ENCODE measurements around the gene GADD45GIP1.
"Not testable (repeated sequence)": the region's sequence is repeated elsewhere in the genome, so short reads cannot be mapped to it uniquely, and the experiment has no call there.

The GADD45GIP1 gene

DNA sequence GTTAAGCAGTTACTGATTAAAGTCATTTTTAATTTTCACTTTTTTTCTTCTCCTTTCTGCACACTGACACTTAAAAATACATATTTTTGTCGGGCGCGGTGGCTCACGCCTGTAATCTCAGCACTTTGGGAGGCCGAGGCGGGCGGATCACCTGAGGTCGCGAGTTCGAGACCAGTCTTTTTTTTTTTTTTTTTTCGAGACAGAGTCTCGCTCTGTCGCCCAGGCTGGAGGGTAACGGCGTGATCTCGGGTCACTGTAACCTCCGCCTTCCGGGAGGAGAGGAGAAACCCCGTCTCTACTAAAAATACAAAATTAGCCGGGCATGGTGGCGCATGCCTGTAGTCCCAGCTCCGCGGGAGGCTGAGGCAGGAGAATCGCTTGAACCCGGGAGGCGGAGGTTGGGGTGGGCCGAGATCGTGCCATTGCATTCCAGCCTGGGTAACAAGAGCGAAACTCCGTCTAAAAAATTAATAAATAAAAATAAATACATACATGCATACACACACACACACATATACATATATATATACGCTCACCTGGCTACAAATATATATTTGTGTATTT, 448 bp upstream of the GADD45GIP1 start:
- not testable (repeated sequence) for DNase-seq (ENCODE audit: low read depth)

DNA sequence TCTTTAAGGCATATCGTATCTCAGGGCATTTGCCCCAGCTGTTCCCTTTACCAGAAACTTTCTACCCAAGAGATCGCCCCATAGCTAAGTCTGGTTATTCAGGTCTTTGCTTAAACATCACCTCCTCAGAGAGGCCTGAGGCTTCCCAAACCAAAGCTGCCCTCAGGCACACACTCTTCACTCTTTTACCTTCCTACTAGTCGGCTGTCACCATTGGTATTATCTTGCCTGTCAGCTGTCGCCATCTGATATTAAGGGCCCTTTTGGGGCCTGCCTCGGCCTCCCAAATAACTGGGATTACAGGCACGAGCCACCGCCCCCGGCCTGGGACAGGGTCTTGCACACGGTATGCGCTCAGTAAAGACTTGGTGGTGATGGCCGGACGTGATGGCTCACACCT, 1.0 kb downstream of the GADD45GIP1 start:
- no peak for DNase-seq (ENCODE audit: low read depth)

DNA sequence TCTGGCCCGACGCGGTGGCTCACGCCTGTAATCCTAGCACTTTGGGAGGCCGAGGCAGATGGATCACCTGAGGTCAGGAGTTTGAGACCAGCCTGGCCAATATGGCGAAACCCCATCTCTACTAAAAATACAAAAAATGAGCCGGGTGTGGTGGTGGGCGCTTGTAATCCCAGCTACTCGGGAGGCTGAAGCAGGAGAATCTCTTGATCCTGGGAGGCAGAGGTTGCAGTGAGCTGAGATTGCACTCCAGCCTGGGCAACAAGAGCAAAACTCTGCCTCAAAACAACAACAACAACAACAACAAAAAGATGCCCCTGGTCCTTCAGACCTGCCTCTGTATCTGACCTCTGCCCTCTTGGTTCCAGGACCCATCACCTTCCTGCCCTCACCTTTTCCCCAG, 1.4 kb downstream of the GADD45GIP1 start:
- not testable (repeated sequence) for DNase-seq (ENCODE audit: low read depth)

DNA sequence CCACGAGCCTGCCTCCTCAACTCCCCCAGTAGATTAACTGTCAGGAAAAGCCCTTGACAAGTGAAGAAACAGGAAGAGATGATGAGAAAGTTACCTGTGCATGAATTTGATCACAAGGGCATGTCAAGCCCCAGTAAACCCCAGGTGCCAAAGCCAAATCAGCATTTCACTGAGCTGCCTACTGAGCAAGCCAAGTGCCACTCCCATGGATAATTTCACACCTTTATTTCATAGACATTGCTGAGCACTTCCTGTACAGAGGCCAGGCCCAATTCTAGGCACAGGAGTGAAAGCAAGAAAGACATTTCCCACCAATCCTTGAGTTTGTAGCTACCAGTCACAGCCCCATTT, 2.4 kb downstream of the GADD45GIP1 start:
- no peak for DNase-seq (ENCODE audit: low read depth)

DNA sequence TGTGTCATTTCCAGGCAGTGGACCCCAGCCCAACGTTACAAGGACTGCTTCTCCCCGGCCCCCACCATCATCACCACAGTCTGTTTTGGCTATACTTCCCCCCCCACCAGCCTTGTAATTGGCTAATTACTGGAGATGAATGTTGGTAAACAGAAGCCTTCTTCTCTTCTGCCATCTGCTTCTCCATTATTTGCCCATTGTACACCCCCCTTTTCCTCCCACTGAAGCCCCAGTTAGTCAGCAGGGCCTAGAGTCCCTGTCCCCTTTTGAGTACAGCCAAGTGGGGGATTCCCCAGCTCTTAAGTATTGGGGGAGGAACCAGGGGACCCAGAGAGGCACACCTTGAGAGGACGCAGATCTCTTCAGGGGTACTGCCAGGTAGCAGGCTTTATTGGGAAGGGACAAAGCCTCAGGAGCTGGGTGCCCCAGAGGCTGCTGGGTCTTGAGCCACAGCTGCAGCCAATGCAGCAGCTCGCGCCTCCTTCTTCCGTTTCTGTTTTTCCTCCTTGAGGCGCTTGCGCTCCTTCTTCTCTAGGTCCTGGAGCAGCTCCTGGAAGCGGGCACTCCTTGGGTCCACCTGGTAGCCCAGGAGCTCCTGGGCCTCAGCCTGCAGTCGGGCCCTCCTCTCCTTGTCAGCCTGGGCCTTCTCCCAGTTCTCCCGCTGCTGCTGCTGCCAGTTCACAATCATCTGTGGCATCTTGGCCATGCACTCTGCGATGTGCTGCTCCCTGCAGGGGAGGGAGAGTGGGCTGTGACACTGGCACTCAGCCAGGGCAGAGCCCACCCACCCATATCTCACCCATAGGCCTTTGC, 3.0 kb downstream of the GADD45GIP1 start:
- DNase-seq (ENCODE audit: low read depth): no peak

DNA sequence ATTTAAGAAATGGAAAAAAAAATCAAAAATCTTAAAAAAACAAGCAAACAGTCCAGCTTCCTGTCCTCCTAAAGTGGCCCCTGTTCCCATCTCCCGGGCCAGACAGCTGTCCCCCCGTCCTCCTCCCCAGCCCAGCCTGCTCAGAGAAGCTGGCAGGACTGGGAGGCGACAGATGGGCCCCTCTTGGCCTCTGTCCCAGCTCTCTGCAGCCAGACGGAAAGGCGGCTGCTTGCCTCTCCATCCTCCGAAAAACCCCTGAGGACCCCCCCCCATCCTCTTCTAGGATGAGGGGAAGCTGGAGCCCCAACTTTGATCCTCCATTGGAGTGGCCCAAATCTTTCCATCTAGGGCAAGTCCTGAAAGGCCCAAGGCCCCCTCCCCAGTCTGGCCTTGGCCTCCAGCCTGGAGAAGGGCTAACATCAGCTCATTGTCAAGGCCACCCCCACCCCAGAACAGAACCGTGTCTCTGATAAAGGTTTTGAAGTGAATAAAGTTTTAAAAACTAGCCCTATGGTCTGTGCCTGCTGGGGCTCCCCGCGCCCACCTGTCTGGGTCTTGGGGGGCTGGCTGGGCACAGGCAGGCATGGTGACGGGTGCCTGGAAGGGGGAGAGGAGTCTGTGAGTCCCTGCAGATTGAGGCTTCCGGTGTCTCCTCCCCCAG, 3.8 kb downstream of the GADD45GIP1 start:
- no peak for DNase-seq (ENCODE audit: low read depth)

DNA sequence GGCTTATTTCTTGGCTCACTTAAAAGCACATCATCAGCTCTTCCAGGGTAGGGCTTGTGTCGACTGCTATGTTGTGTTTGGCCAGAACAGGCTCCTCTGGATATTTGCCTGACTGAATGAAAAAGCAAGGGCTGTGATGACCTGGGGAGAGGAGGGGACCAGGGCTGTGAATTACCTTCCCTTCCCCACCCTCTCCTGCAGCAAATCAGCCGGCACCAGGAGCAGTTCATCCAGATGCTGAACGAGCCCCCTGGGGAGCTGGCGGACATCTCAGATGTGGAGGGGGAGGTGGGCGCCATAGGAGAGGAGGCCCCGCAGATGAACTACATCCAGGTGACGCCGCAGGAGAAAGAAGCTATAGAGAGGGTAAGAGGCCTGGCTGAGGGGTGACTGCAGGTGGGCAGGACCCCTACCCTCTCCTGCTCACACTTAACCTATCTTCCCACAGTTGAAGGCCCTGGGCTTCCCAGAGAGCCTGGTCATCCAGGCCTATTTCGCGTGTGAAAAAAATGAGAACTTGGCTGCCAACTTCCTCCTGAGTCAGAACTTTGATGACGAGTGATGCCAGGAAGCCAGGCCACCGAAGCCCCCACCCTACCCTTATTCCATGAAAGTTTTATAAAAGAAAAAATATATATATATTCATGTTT, 4.4 kb downstream of the GADD45GIP1 start:
- no peak for DNase-seq (ENCODE audit: low read depth)

DNA sequence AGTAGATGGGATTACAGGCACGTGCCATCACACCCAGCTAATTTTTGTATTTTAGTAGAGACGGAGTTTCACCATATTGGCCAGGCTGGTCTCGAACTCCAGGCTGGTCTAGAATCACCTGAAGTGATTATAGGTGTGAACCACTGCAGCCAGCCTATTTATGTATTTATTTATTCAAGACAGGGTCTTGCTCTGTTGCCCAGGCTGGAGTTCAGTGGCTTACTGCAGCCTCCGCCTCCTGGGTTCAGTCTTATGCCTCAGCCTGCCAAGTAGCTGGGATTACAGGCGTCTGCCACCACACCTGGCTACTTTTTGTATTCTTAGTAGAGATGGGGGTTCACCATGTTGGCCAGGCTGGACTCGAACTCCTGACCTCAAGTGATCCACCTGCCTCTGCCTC, 5.0 kb downstream of the GADD45GIP1 start:
- not testable (repeated sequence) for DNase-seq (ENCODE audit: low read depth)

DNA sequence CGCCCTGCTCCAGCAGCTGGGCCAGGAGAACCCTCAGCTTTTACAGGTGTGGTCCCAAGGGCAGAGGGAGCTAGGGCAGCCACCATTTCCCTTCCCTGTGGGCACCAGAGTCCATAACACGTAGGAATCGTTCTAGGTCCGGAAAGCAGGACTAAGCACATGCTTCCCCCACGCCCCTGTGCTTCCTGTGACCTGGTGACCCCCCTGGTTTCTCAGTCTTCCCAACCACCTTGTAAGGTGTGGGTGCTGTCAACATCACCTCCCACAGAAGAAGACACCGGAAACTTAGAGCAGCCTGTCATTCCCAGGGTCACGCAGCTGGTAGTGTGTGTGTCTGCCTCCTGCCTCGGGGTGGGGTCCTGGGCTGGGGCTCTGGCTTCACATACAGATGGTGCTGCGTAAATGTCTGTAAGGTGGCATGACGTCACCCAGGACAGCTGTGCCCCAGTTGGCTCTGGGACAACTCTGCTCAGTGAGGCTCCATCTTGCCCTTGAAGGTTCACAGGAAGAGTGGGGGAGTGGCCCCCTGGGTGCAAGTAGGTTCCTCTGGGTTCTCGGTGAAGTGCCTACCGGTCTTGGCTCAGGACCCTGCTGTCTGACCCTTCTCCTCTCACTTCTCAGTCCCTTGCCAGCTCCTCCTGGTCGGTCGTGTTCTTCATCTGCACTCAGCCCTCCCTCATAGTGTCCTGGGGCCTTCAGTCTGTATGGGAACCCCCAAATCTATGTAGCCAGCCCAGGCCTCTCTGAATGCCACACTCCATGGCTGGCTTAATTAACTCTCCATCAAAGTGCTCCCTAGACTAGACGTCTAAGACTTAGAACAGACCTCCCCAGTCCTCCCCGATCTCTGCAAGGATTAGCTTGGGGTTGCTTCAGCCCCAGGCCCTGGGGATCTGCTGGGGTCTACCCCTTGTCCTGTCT, 7.4 kb downstream of the GADD45GIP1 start:
- no peak for DNase-seq (ENCODE audit: low read depth)

DNA sequence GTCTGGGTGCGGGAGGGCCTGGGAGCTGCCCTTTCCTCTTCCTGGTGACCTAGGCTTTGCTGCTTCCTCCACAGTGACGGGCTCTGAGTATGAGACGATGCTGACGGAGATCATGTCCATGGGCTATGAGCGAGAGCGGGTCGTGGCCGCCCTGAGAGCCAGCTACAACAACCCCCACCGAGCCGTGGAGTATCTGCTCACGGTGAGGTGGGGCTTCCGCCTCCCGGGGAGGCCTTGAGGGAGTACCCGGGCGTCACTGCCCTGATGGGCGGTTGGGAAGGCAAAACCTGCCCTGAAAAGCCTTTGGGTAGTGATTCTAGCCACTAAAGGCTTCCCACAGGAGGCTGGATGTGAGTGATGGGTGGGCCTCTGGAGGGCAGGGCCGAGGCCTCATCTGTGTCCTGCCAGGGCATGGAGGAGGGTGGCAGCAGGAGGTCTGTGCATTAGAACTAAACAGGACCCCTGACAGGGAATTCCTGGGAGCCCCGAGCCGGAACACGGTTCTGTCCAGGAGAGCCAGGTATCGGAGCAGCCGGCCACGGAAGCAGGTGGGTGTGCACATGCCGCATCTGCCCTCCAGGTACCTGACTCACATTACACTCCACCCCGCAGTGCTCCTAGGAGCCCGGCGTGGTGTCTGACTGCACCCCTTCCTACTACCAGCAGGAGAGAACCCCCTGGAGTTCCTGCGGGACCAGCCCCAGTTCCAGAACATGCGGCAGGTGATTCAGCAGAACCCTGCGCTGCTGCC, 8.2 kb downstream of the GADD45GIP1 start:
- no peak for DNase-seq (ENCODE audit: low read depth)

DNA sequence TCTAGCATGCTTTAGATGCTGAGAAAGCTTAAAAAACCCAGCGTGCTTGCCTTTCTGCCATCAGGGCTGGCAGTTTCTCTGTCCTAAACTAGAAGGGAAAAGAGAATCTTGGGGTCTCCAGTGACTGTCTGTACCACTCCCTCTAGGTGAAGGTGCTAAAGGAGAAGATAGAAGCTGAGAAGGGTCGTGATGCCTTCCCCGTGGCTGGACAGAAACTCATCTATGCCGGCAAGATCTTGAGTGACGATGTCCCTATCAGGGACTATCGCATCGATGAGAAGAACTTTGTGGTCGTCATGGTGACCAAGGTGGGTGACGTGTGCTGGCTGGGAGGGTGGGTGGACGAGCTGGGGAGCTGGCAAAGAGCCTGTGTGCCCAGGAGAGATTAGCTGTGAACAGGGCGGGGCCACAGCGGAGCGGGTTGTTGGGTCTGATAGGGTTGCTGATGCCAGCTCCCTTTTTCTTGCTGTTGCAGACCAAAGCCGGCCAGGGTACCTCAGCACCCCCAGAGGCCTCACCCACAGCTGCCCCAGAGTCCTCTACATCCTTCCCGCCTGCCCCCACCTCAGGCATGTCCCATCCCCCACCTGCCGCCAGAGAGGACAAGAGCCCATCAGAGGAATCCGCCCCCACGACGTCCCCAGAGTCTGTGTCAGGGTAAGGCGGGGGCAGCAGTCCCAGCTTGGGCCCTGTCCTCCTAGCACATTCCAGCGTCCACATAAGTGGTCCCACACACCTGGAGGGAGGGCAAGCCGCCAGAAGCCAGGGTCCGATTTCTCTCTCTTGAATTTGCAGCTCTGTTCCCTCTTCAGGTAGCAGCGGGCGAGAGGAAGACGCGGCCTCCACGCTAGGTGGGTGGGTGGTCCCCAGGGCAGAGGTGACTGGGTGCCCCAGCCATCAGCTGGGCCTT, 9.1 kb downstream of the GADD45GIP1 start:
- no peak for DNase-seq (ENCODE audit: low read depth)

DNA sequence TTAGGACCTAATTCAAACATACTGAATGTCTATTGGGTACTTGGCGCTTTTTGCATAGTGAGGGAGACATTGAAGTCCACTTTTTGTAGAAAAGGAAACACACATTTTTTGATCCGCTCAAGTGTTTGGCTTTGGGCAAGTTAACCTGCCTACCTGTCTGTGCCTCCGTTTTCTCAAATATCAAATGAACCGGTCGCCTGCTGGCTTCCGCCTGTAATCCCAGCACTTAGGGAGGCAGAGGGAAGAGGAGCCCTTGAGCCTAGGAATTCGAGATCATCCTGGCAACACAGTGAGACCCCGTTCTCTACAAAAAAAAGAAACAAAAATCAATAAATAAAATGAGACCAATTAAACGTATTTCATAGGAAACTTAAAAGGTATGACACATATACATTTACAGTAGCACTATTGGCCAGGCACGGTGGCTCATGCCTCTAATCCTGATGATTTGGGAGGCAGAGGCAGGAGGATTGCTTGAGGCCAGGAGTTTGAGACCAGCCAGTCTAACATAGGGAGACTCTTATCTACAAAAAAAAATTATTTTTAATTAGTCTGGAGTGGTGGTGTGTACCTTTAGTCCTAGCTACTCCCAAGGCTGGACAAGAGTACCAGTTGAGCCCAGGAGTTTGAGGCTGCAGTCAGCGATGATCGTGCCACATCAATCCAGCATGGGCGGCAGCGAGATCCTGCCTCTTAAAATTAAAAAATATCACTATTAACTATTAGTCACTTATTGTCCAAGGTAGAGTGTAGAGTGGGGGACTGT, 10.1 kb downstream of the GADD45GIP1 start:
- DNase-seq (ENCODE audit: low read depth): no peak

DNA sequence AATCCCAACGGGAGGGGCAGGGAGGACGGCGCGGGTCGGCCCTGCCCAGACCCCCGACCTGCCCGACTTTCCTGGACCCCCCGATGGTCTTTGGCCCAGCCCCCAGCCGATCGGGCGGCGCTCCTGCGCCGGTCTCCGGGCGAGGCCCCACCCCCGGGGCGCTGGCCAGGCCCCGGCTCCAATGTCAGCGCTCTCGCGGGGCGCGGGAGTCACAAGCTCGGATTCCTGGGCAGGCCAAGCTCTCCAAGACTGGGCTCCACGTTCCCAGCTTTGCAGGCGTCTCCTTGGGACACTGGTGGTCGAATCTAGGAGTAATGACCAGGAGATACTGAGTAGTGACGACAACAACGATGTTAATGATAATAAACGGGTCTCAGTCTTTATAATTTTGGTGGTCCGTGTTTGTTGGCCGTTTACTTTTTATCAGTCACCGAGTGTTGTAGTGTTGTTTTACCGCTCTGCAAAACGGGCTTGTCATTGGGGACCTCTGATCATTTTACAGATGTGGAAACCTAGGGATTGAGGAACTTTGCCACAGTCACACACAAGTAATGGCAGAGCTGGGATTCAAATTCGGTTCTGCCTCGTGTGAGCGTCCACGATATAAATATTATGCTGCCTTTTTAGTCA, 10.8 kb downstream of the GADD45GIP1 start:
- DNase-seq (ENCODE audit: low read depth): no peak

DNA sequence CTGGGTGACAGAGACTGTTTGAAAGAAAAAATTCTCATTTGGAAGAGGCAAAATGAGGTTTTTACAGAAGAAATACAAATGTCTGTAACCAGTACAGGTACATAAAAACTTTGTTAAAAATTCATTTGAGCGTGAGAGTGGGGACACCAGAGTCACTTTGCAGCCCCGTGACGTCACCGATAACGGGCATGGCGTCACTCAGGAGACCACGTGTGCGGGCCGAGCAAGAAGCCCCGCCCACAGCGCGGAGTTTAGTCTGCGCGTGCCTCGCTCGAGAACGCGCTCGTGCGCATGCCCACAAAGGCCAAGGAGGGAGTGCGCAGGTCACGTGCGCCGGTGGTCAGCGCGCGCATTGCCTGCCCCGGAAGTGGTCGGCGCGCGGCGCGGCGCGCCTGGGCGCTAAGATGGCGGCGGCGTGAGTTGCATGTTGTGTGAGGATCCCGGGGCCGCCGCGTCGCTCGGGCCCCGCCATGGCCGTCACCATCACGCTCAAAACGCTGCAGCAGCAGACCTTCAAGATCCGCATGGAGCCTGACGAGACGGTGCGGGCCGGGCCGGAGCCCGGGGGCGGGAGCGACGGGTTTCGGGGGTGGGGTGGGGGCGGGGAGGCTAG, 11.4 kb downstream of the GADD45GIP1 start, which contains the start of gene RAD23A:
Gene RAD23A, plus strand, starts transcription at position 384 of the 613 bp plus-strand sequence. Its CDS starts 87 bp downstream, at position 471.
- peak; percentile 98 for DNase-seq (ENCODE audit: low read depth)

DNA sequence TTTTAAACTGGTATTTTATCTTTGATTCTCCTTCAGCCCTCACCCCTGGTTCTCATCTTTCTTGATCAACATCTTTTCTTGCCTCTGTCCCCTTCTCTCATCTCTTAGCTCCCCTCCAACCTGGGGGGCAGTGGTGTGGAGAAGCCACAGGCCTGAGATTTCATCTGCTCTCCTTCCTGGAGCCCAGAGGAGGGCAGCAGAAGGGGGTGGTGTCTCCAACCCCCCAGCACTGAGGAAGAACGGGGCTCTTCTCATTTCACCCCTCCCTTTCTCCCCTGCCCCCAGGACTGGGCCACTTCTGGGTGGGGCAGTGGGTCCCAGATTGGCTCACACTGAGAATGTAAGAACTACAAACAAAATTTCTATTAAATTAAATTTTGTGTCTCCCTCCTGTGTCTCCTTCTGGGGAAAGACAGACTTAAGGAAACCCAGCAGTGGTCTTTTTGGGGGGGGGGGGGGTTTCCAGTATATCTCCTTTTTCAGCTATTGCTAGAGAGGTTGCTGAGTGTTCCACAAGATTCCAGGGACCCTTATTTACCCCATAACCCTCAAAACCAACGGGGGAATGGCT, 12.8 kb downstream of the GADD45GIP1 start:
- no peak for DNase-seq (ENCODE audit: low read depth)

DNA sequence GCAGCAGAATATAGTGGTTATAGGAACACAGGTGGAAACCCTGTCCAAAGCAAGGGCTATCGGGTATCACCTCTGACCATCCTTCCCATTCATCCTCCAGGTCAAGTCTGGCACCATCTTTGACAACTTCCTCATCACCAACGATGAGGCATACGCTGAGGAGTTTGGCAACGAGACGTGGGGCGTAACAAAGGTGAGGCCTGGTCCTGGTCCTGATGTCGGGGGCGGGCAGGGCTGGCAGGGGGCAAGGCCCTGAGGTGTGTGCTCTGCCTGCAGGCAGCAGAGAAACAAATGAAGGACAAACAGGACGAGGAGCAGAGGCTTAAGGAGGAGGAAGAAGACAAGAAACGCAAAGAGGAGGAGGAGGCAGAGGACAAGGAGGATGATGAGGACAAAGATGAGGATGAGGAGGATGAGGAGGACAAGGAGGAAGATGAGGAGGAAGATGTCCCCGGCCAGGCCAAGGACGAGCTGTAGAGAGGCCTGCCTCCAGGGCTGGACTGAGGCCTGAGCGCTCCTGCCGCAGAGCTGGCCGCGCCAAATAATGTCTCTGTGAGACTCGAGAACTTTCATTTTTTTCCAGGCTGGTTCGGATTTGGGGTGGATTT, 13.5 kb downstream of the GADD45GIP1 start:
- DNase-seq (ENCODE audit: low read depth): no peak

DNA sequence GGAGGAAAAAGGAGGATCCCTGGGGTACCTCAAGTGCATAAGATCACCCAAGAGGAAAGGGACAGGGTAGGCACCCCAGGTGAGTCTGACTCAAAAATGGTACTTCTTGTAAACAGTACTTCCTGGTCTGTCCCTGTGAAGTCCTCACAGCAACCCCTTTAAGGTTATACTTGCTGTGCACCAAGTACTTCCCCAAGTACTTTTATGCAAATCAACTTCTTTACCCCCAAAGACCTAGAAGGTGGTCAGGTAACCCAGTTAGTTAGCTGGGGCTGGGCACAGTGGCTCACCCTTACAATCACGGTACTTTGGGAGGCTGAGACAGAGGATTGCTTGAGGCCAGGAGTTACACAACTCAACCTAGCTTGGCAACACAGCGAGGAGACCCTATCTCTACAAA, 16.1 kb downstream of the GADD45GIP1 start:
- no peak for DNase-seq (ENCODE audit: low read depth)
